MM.1S (cell line): ENCODE results near the gene CDC5L.

Experiments used
- DNase-seq: peaks from one replicate; pipeline ENCODE4 v3.0.0-alpha.2; 2015
- H2AFZ ChIP-seq: fragments of 300-600 bp; sonication (generic); 2 replicates; pipeline ENCODE4 v1.6.0; 2016; ENCODE audit warnings: antibody characterized with exemption, low read length
- H3F3A ChIP-seq: fragments of 300-600 bp; sonication (generic); 2 replicates; pipeline ENCODE4 v1.6.1; 2016; ENCODE audit warnings: mild to moderate bottlenecking, antibody characterized with exemption, low read length, moderate library complexity, mixed read lengths; ENCODE audit not compliant: insufficient read depth
- H3K27ac ChIP-seq: fragments of 300-600 bp; sonication (generic); 2 replicates; pipeline ENCODE4 v1.5.1; 2016; ENCODE audit warnings: mild to moderate bottlenecking, low read length
- H3K27me3 ChIP-seq: fragments of 300-600 bp; sonication (generic); replicated peaks from 2 replicates; pipeline ENCODE4 v1.6.0; 2016; ENCODE audit warnings: low read length; ENCODE audit not compliant: insufficient read depth
- H3K36me3 ChIP-seq: fragments of 300-600 bp; sonication (generic); replicated peaks from 2 replicates; pipeline ENCODE4 v1.6.1; 2016; ENCODE audit warnings: mild to moderate bottlenecking, low read length, mixed read lengths; ENCODE audit not compliant: insufficient read depth
- H3K4me1 ChIP-seq: fragments of 300-600 bp; sonication (generic); 2 replicates; pipeline ENCODE4 v1.6.1; 2016; ENCODE audit warnings: low read length, mixed read lengths
- H3K4me2 ChIP-seq: fragments of 300-600 bp; sonication (generic); 2 replicates; pipeline ENCODE4 v1.6.0; 2016; ENCODE audit warnings: low read depth, low read length
- H3K4me3 ChIP-seq: fragments of 300-600 bp; sonication (generic); 2 replicates; pipeline ENCODE4 v1.5.1; 2016; ENCODE audit warnings: low read length, mixed read lengths
- H3K79me2 ChIP-seq: fragments of 300-600 bp; sonication (generic); 2 replicates; pipeline ENCODE4 v1.6.1; 2016; ENCODE audit warnings: mixed run types, low read length, mixed read lengths
- H3K9ac ChIP-seq: fragments of 300-600 bp; sonication (generic); 2 replicates; pipeline ENCODE4 v1.6.1; 2016; ENCODE audit warnings: low read length, mixed read lengths
- H3K9me2 ChIP-seq: fragments of 300-600 bp; sonication (generic); replicated peaks from 2 replicates; pipeline ENCODE4 v1.6.1; 2016; ENCODE audit warnings: mild to moderate bottlenecking, low read length, mixed read lengths; ENCODE audit not compliant: insufficient read depth
- H3K9me3 ChIP-seq: fragments of 300-600 bp; sonication (generic); replicated peaks from 2 replicates; pipeline ENCODE4 v1.6.1; 2016; ENCODE audit warnings: mild to moderate bottlenecking, low read length, mixed read lengths; ENCODE audit not compliant: insufficient read depth
- H4K20me1 ChIP-seq: fragments of 300-600 bp; sonication (generic); 2 replicates; pipeline ENCODE4 v1.6.1; 2016; ENCODE audit warnings: mild to moderate bottlenecking, low read length, moderate library complexity, mixed read lengths; ENCODE audit not compliant: insufficient read depth
- EZH2 ChIP-seq: fragments of 300-600 bp; sonication (generic); optimal IDR thresholded peaks from 2 replicates; pipeline ENCODE3; 2017; ENCODE audit warnings: low read depth, mild to moderate bottlenecking, antibody characterized with exemption, low read length, mixed read lengths
- EZH2phosphoT487 ChIP-seq: fragments of 300-600 bp; sonication (generic); IDR thresholded peaks from 2 replicates; pipeline ENCODE4 v1.6.1; 2018; ENCODE audit warnings: antibody characterized with exemption, low read length
- TF ChIP-seq, protein P1 (sequence below): fragments of 300-600 bp; sonication (generic); IDR thresholded peaks from 2 replicates; pipeline ENCODE4 v1.5.1; 2016; ENCODE audit warnings: antibody characterized with exemption, low read length, mixed read lengths

CDC5L gene

DNA sequence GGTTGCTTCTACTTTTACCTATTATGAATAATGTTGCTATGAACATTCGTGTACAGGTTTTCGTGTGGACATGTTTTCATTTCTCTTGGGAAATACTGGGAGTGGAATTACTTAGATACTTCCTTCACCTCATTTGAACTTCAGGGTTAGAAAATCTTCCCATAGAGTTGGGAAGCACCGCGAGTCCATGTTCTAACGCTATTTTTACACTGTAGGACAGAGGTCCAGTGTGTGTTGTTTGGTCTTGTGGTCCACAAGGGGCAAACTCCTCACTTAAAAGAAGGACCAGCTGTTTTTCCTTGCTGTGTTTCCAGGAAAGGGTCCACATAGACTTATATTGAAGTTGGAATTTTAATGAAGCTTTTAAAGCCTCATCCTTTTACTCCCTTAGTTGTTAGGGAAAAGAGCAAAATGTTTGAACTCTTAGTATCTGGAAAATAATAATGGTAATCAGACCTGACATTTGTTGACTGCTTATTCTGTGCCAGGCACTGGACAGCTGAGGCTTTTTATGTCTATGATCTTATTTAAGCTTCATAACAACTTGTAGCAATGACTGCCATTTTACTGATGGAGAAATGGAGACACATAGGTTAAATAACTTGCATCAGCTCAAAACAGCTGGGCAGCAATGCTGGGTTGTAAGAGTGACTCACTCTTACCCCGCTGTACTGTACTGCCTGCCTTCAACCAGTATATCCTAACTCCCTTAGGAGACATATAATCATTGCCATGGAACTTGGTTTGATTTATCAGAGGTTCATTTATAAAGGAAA, 52.0 kb downstream of the CDC5L start:
- Histone ChIP-seq H3K79me2 (peaks cover 17% of the 10 kb centered on the region), H4K20me1 (no peaks in the 10 kb centered on the region), H3K9me2 (no peaks in the 10 kb centered on the region), H3K4me2 (no peak overlapping the region), H3K27ac (no peak overlapping the region), H3F3A (no peaks in the 10 kb centered on the region), H3K4me1 (no peaks in the 10 kb centered on the region), H3K27me3 (no peaks in the 10 kb centered on the region), H3K9ac (no peak overlapping the region), H3K36me3 (no peaks in the 10 kb centered on the region; the same call in 1 of the 2 replicates), H2AFZ (no peak overlapping the region), H3K4me3 (no peak overlapping the region), H3K9me3 (no peaks in the 10 kb centered on the region)
- no peak for TF ChIP-seq EZH2phosphoT487
- TF ChIP-seq, protein P1, sequence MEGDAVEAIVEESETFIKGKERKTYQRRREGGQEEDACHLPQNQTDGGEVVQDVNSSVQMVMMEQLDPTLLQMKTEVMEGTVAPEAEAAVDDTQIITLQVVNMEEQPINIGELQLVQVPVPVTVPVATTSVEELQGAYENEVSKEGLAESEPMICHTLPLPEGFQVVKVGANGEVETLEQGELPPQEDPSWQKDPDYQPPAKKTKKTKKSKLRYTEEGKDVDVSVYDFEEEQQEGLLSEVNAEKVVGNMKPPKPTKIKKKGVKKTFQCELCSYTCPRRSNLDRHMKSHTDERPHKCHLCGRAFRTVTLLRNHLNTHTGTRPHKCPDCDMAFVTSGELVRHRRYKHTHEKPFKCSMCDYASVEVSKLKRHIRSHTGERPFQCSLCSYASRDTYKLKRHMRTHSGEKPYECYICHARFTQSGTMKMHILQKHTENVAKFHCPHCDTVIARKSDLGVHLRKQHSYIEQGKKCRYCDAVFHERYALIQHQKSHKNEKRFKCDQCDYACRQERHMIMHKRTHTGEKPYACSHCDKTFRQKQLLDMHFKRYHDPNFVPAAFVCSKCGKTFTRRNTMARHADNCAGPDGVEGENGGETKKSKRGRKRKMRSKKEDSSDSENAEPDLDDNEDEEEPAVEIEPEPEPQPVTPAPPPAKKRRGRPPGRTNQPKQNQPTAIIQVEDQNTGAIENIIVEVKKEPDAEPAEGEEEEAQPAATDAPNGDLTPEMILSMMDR = no peak
- TF ChIP-seq EZH2 = no peak
- no peak for DNase-seq

DNA sequence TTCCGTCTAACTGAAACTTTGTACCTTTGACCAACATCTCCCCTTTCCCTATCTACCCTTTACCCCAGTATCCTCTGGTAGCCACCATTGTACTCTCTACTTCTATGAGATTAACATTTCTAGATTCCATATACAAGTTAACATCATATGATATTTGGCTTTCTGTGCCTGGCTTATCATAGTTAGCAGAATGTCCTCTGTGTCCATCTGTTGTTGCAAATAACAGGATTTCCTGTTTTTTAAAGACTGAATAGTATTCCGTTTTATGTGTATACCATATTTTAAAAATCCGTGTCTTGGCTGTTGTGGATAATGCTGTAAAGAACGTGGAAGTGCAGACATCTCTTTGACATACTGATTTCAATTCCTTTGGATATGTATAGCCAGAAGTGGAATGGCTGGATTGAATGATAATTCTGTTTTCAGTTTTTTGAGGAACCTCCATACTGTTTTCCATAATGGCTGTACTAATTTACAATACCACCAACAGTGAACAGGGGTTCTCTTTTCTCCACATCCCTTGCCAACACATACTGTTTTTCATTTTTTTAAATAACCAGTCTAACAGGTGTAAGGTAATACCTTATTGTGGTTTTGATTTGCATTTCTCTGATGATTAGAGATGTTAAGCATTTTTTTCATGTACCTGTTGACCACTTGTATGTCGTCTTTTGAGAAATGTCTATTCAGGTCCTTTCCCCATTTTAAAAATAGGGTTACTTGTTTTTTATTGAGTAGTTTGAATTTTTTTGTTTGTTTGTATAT, 53.8 kb downstream of the CDC5L start:
- Histone ChIP-seq H3K79me2 (peaks cover 19% of the 10 kb centered on the region), H3K36me3 (peaks cover 3% of the 10 kb centered on the region; the same call in 1 of the 2 replicates), H3K4me2 (no peak overlapping the region), H3K9me3 (no peaks in the 10 kb centered on the region), H4K20me1 (no peaks in the 10 kb centered on the region), H2AFZ (no peak overlapping the region), H3K4me1 (no peaks in the 10 kb centered on the region), H3F3A (no peaks in the 10 kb centered on the region), H3K4me3 (no peak overlapping the region), H3K9me2 (no peaks in the 10 kb centered on the region), H3K27me3 (no peaks in the 10 kb centered on the region), H3K9ac (no peak overlapping the region), H3K27ac (no peak overlapping the region)
- TF ChIP-seq, protein P1 = no peak
- TF ChIP-seq EZH2 = no peak
- TF ChIP-seq EZH2phosphoT487 = no peak
- DNase-seq = peak; percentile 14

DNA sequence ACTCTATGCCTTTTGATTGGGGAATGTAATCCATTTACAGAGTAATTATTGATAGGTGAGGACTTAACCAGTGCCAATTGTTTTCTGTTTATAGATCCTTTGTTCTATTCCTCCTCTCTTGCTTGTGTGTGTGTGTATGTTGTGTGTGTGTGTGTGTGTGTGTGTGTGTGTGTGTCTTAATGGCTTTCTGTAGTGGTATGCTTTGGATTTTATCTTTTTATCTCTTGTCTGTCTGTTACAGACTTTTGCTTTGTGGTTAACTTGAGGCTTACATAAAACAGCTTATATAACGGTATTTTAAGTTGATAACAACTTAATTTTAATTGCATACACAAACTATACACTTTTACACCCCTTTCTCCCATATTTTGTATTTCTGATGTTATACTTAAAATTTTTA, 54.7 kb downstream of the CDC5L start:
- no peaks in the 10 kb centered on the region for H3K27me3 ChIP-seq
- no peak overlapping the region for H2AFZ ChIP-seq
- DNase-seq = no peak
- TF ChIP-seq EZH2phosphoT487 (no peak), EZH2 (no peak)
- TF ChIP-seq, protein P1 = no peak
- no peaks in the 10 kb centered on the region for H3K9me3 ChIP-seq
- H3K27ac ChIP-seq = no peak overlapping the region
- no peak overlapping the region for H3K4me3 ChIP-seq
- H3K36me3 ChIP-seq = peaks cover 6% of the 10 kb centered on the region; the same call in 1 of the 2 replicates
- H3K79me2 ChIP-seq = peaks cover 19% of the 10 kb centered on the region
- H3K9me2 ChIP-seq = no peaks in the 10 kb centered on the region
- no peak overlapping the region for H3K4me2 ChIP-seq
- H3K9ac ChIP-seq = no peak overlapping the region
- no peaks in the 10 kb centered on the region for H3K4me1 ChIP-seq
- H4K20me1 ChIP-seq = no peaks in the 10 kb centered on the region
- H3F3A ChIP-seq = no peaks in the 10 kb centered on the region
